Breast epithelium (tissue), 4 donors: ENCODE measurements around the gene C5. TPM values are rescaled to one million over a fixed set of nuclear protein-coding genes. Genes with fewer than 3 reads are reported as not detected.

Experiments
- DNase-seq, 2 donors: peaks; one replicate each; pipeline ENCODE4 v3.0.0-alpha.2; 2019; ENCODE audit warnings: low spot score in 2 of 2
- H3K27ac ChIP-seq, 2 donors: fragments of 200-600 bp; sonication (generic) in 1 of 2; one replicate each; pipeline ENCODE4 v1.5.1; 2016 to 2019; ENCODE audit warnings: mild to moderate bottlenecking in 1 of 2
- H3K27me3 ChIP-seq, 2 donors: fragments of 200-600 bp; sonication (generic) in 1 of 2; one replicate each; pipeline versions ENCODE4 v1.5.1 to v1.6.0; 2017 to 2019; ENCODE audit warnings: control low read depth in 1 of 2, mild to moderate bottlenecking in 1 of 2
- H3K36me3 ChIP-seq: fragments of 200-600 bp; one replicate; pipeline ENCODE4 v1.5.1; 2019
- H3K4me1 ChIP-seq, 2 donors: fragments of 200-600 bp; sonication (generic); one replicate each; pipeline ENCODE4 v1.5.1; 2016 to 2019; ENCODE audit warnings: control low read depth in 1 of 2
- H3K4me3 ChIP-seq, 3 donors: fragments of 200-600 bp; sonication (generic); 1 replicate in 2 of 3; 2 replicates in 1 of 3; pipeline ENCODE4 v1.5.1; 2016 to 2019; ENCODE audit warnings: mild to moderate bottlenecking in 3 of 3, moderate library complexity in 2 of 3
- H3K9me3 ChIP-seq, 2 donors: fragments of 200-600 bp; sonication (generic) in 1 of 2; one replicate each; pipeline ENCODE4 v1.5.1; 2016 to 2019; ENCODE audit warnings: control low read depth in 1 of 2
- CTCF ChIP-seq, 3 donors: fragments of 450-650 bp; IDR thresholded peaks; one replicate each; pipeline ENCODE4 v1.5.1; 2016 to 2017; ENCODE audit warnings: antibody characterized with exemption in 3 of 3, mild to moderate bottlenecking in 3 of 3, moderate library complexity in 3 of 3
- POLR2A ChIP-seq: fragments of 450-650 bp; IDR thresholded peaks from one replicate; pipeline ENCODE4 v1.6.1; 2016; ENCODE audit warnings: antibody characterized with exemption, mild to moderate bottlenecking, moderate library complexity
- POLR2AphosphoS5 ChIP-seq, 3 donors: sonication (generic); formaldehyde crosslinking; IDR thresholded peaks; one replicate each; pipeline ENCODE4 v1.6.1; 2017; ENCODE audit warnings: antibody characterized with exemption in 3 of 3
- intact Hi-C: fragments of 100-400 bp; cut with DNase I; formaldehyde crosslinking; loops from one replicate; pipeline ENCODE4 v1.15.1; 2023; ENCODE audit warnings: low total_unique reads
- total RNA-seq, 3 donors: library from RNA; depleted of rRNA; stranded (reverse); fragments of >200 nt; gene quantifications; one replicate each; pipeline ENCODE4 v1.1.0, GENCODE V29; 2016

Gene C5
- total RNA-seq, 3 donors from 2014 or later: 5.9 to 22.7 (median 13.2) TPM

DNA sequence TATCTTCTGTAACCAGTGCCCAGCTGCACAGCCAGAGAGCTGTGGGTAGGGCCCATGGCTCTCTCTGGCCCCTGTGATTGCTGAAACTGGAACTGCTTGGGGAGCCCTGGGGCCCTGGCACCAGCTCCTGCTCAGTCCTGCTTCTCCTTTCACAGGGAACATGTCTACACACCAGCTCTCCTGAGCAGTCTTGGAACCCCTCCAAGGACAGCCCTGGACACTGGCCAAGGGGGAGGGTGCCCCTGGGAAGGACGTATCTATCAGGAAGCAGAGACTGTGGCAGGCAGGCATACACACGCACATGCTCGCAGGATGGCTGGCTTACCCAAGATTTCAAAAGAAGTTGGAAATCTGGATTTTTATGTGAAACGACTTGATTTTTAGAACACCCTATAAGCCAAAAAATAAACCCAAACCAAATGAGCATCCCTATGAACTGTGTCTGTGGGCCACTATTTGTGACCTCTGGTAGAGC, 114.7 kb downstream of the C5 start:
- peak; percentile 100 for DNase-seq
- Histone ChIP-seq H3K9me3 (no peaks in the 10 kb centered on the region), H3K27ac (peak overlapping the region; percentile 71 to 90), H3K4me1 (peaks cover 9 to 25% of the 10 kb centered on the region in 2 donors), H3K4me3 (peak overlapping the region in 2 of 3 donors; percentile 34 to 51), H3K36me3 (no peaks in the 10 kb centered on the region), H3K27me3 (no peaks in the 10 kb centered on the region)
- TF ChIP-seq POLR2AphosphoS5 (IDR thresholded peaks at IDR 0.05): peak; percentile 66 to 79 (median 78)
- no peak for TF ChIP-seq CTCF (IDR thresholded peaks at IDR 0.05)
- TF ChIP-seq POLR2A: no peak
- intact Hi-C loops: no loop called here

- H3K36me3 ChIP-seq: no peaks in the 10 kb centered on the region
- no peaks in the 10 kb centered on the region for H3K27me3 ChIP-seq
- H3K27ac ChIP-seq: peak overlapping the region; percentile 71 to 90
- TF ChIP-seq POLR2A (no peak), CTCF (IDR thresholded peaks at IDR 0.05) (no peak), POLR2AphosphoS5 (IDR thresholded peaks at IDR 0.05) (no peak)
- DNase-seq: no peak
- intact Hi-C loops: no loop called here
- peaks cover 9 to 25% of the 10 kb centered on the region in 2 donors for H3K4me1 ChIP-seq
- H3K4me3 ChIP-seq: no peak overlapping the region
- no peaks in the 10 kb centered on the region for H3K9me3 ChIP-seq
Observed at GRCh38 chr9:120934281-120934680, 115.8 kb downstream of the C5 start.

DNA sequence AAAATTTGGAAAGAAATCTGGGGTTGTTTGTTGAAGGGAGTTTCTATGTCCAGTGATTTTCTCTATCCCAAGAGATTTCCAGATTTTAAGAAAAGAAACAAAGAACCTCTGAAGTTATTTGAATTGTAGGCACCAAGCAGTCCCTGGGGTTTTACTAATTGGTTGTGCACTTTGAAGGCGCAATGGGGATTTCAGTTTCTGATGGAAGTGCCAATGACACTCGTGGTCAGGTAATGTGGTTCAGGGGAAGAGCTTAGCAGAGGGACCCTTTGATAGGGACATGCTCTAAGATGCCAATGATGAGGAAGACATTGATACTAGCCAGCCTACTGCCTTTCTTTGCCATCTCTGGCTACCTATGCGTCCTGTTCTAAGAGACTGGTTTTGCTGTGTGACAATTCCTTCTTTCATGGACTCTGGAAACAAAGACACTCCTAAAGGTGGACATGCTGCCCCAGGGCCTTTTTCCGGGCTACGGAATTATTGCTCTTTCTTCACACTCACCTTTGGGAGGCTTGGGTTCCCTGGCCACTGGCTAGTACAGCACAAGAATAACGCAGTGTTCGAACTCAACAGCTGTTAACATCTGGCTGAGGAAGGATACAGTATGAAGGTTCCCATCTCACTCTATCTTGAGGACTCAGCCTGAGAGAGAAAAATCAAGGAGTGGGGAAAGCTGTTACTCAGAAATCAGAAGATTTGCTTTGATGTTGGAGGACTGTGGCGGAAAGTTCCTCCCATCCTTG, 116.6 kb downstream of the C5 start:
- Histone ChIP-seq H3K4me1 (peaks cover 9 to 25% of the 10 kb centered on the region in 2 donors), H3K9me3 (no peaks in the 10 kb centered on the region), H3K27ac (peak overlapping the region; percentile 23 to 71), H3K4me3 (no peak overlapping the region), H3K36me3 (no peaks in the 10 kb centered on the region), H3K27me3 (no peaks in the 10 kb centered on the region)
- TF ChIP-seq CTCF (IDR thresholded peaks at IDR 0.05) (no peak), POLR2AphosphoS5 (IDR thresholded peaks at IDR 0.05) (no peak), POLR2A (no peak)
- DNase-seq: no peak
- intact Hi-C loops: no loop called here

GRCh38 chr9:120932086-120932823, 117.8 kb downstream of the C5 start:
- Histone ChIP-seq H3K4me3 (no peak overlapping the region), H3K4me1 (peaks cover 9 to 25% of the 10 kb centered on the region in 2 donors), H3K36me3 (no peaks in the 10 kb centered on the region), H3K27ac (peak overlapping the region; percentile 85 to 89), H3K27me3 (no peaks in the 10 kb centered on the region), H3K9me3 (no peaks in the 10 kb centered on the region)
- TF ChIP-seq CTCF (IDR thresholded peaks at IDR 0.05): no peak
- no peak for TF ChIP-seq POLR2A
- TF ChIP-seq POLR2AphosphoS5 (IDR thresholded peaks at IDR 0.05): no peak
- intact Hi-C loops: no loop called here
- DNase-seq: no peak
